Measurements from ENCODE around the gene OBI1. TPM values are rescaled to one million over a fixed set of nuclear protein-coding genes. Genes with fewer than 3 reads are reported as not detected.

OBI1 gene
- total RNA-seq, 2 donors from 2014 or later = 16.7 to 28.6 TPM

DNA sequence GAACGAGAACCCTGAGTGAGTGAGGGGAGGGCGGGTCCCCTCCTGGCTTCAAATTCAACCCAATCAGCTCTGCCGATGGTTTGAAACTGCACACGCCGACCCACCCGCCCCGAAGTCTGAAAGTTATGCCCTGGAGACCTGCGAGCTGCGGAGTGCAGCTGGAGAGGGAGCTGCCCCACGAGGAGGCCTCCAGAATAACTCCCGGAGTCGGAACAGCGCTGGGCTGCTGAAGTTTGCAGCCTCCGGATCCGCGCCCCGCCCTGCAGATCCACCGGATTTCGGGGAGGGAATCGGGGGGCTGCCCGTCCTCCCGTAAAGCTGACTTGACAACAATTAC, 62.6 kb downstream of the OBI1 start:
- Mint-ChIP-seq H3K4me3 (peak overlapping the region; percentile 47), H3K36me3 (ENCODE audit: low read depth) (no peaks in the 10 kb centered on the region), H3K4me1 (peaks cover 21% of the 10 kb centered on the region), H3K27me3 (ENCODE audit: insufficient read depth) (peaks cover 100% of the 10 kb centered on the region), H3K9me3 (no peaks in the 10 kb centered on the region), H3K27ac (no peak overlapping the region)
- H3K27me3 ChIP-seq (ENCODE audit: control insufficient read depth, insufficient read depth, low read length, poor library complexity, severe bottlenecking) = peaks cover 100% of the 10 kb centered on the region
- TF ChIP-seq, protein P1, sequence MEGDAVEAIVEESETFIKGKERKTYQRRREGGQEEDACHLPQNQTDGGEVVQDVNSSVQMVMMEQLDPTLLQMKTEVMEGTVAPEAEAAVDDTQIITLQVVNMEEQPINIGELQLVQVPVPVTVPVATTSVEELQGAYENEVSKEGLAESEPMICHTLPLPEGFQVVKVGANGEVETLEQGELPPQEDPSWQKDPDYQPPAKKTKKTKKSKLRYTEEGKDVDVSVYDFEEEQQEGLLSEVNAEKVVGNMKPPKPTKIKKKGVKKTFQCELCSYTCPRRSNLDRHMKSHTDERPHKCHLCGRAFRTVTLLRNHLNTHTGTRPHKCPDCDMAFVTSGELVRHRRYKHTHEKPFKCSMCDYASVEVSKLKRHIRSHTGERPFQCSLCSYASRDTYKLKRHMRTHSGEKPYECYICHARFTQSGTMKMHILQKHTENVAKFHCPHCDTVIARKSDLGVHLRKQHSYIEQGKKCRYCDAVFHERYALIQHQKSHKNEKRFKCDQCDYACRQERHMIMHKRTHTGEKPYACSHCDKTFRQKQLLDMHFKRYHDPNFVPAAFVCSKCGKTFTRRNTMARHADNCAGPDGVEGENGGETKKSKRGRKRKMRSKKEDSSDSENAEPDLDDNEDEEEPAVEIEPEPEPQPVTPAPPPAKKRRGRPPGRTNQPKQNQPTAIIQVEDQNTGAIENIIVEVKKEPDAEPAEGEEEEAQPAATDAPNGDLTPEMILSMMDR (conservative IDR thresholded peaks at IDR 0.05) = no peak
- H3K36me3 ChIP-seq (ENCODE audit: control insufficient read depth, insufficient read depth, low read length) = no peaks in the 10 kb centered on the region
- no peak overlapping the region for H3K27ac ChIP-seq (ENCODE audit: low read depth, low read length)
- peaks cover 4% of the 10 kb centered on the region for H3K4me1 ChIP-seq (ENCODE audit: control insufficient read depth, insufficient read depth, low read length)
- WGBS, 2 experiments (ENCODE audit: insufficient coverage in 1 of 2, insufficient read length in 1 of 2) = 1% methylated on average over 14 to 22 of the region's 22 CpGs
- H3K9ac ChIP-seq (ENCODE audit: extremely low read depth, low read length, poor library complexity, severe bottlenecking) = no peak overlapping the region
- H3K4me3 ChIP-seq (ENCODE audit: low read length) = peak overlapping the region; percentile 76
- no peaks in the 10 kb centered on the region for H3K9me3 ChIP-seq (ENCODE audit: control insufficient read depth, low read length)
- DNase-seq = no peak

DNA sequence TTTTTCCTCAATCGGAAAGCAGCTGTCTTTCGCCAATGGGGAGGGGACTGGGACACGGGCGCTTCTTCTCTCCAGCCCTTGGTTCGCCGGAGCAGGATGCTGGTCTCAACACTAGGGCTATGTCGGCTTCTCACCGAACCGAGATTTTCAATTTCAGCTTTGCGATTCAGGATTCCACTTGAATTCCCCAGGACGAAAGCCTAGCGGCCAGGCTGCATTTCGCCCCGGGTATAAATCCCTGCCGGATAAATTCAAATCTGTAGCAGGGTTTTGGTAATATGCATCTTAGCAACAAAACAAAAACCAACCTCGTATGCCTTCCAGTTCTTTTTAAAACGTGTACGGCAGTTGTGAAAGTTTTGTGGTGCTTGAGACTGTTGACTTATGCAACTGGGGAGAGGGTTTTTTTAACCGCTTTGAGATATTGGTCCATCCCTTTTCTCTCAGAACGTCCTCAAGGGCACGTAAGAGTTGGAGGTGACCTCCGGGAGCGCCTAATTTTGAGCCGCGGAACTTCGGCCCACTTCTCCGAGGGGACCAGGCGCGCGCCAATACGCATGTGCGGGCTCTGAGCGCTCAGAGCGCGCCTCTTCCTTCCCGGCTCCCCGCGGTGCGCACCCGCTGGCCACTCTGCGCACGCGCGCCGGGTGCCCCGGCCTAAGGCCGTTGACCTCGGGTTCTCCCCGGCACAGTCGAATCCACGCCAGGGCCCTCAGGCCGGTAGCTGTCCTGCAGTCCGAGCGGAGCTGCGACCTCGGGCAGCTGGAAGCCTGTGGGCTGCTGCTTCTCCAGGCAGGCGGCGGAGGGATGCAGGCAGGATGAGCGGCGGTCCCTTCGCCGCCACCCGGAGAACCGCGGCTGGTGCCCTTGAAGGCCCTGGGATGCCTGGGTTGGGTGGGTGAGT, 63.2 kb downstream of the OBI1 start:
- H3K27ac Mint-ChIP-seq = no peak overlapping the region
- peak; percentile 86 for DNase-seq
- Histone ChIP-seq H3K9ac (ENCODE audit: extremely low read depth, low read length, poor library complexity, severe bottlenecking) (no peak overlapping the region), H3K4me1 (ENCODE audit: control insufficient read depth, insufficient read depth, low read length) (peaks cover 4% of the 10 kb centered on the region), H3K4me3 (ENCODE audit: low read length) (peak overlapping the region; percentile 76), H3K9me3 (ENCODE audit: control insufficient read depth, low read length) (no peaks in the 10 kb centered on the region), H3K36me3 (ENCODE audit: control insufficient read depth, insufficient read depth, low read length) (no peaks in the 10 kb centered on the region), H3K27ac (ENCODE audit: low read depth, low read length) (no peak overlapping the region), H3K27me3 (ENCODE audit: control insufficient read depth, insufficient read depth, low read length, poor library complexity, severe bottlenecking) (peaks cover 100% of the 10 kb centered on the region)
- no peaks in the 10 kb centered on the region for H3K9me3 Mint-ChIP-seq
- 0% methylated on average over 24 to 65 of the region's 65 CpGs for WGBS, 2 experiments (ENCODE audit: insufficient coverage in 1 of 2, insufficient read length in 1 of 2)
- TF ChIP-seq, protein P1 (conservative IDR thresholded peaks at IDR 0.05) = peak; percentile 53
- H3K4me1 Mint-ChIP-seq = peaks cover 21% of the 10 kb centered on the region
- peaks cover 100% of the 10 kb centered on the region for H3K27me3 Mint-ChIP-seq (ENCODE audit: insufficient read depth)
- H3K36me3 Mint-ChIP-seq (ENCODE audit: low read depth) = no peaks in the 10 kb centered on the region
- peak overlapping the region; percentile 47 for H3K4me3 Mint-ChIP-seq

DNA sequence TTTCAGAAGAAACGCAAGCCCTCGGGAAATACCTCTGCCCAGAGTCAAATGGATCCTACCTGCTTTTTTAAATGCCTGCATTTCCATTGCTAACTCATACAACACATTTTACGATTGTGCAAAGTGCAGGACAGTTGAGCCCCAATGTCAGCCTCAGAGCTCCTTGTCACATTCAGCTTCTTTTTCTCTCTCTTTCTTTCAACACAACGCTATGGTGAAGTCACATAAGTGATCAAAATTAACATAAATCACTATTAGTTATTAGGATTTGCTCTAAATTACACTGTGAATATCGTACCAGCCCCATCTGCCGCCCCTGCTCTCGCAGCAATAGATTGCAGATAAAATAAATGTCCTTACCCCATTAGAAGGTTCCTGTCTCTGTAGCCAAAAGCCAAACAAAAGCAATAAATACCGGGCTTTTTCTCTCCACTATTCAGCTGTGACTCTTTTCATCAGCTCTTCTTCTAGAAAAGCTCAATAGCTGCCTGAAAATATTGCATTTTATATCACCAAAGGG, 64.4 kb downstream of the OBI1 start:
- no peak overlapping the region for H3K9ac ChIP-seq (ENCODE audit: extremely low read depth, low read length, poor library complexity, severe bottlenecking)
- DNase-seq = no peak
- TF ChIP-seq, protein P1 (conservative IDR thresholded peaks at IDR 0.05) = no peak
- H3K4me1 ChIP-seq (ENCODE audit: control insufficient read depth, insufficient read depth, low read length) = peaks cover 4% of the 10 kb centered on the region
- H3K27ac ChIP-seq (ENCODE audit: low read depth, low read length) = no peak overlapping the region
- WGBS, 2 experiments (ENCODE audit: insufficient coverage in 1 of 2, insufficient read length in 1 of 2) = 4 to 7% methylated on average over 7 to 8 of the region's 8 CpGs
- H3K9me3 Mint-ChIP-seq = no peaks in the 10 kb centered on the region
- no peaks in the 10 kb centered on the region for H3K36me3 Mint-ChIP-seq (ENCODE audit: low read depth)
- H3K27ac Mint-ChIP-seq = no peak overlapping the region
- peak overlapping the region; percentile 57 for H3K4me3 ChIP-seq (ENCODE audit: low read length)
- H3K9me3 ChIP-seq (ENCODE audit: control insufficient read depth, low read length) = no peaks in the 10 kb centered on the region
- no peaks in the 10 kb centered on the region for H3K36me3 ChIP-seq (ENCODE audit: control insufficient read depth, insufficient read depth, low read length)
- peak overlapping the region; percentile 37 for H3K4me3 Mint-ChIP-seq
- H3K27me3 ChIP-seq (ENCODE audit: control insufficient read depth, insufficient read depth, low read length, poor library complexity, severe bottlenecking) = peaks cover 100% of the 10 kb centered on the region
- H3K27me3 Mint-ChIP-seq (ENCODE audit: insufficient read depth) = peaks cover 99% of the 10 kb centered on the region
- peaks cover 21% of the 10 kb centered on the region for H3K4me1 Mint-ChIP-seq

Measured in endodermal cell (in vitro differentiated cells).